Upper lobe of right lung (tissue), 1 donor: ENCODE results near the gene TMEM59. TPM values are rescaled to one million over a fixed set of nuclear protein-coding genes. Genes with fewer than 3 reads are reported as not detected.
"Not testable (repeated sequence)": the region's sequence is repeated elsewhere in the genome, so short reads cannot be mapped to it uniquely, and the experiment has no call there.

Experiments
- ATAC-seq: fragments of 200-7000 bp; cut with Tn5 transposase; one replicate; pipeline ENCODE4 v1.9.1; 2020; ENCODE audit warnings: mild to moderate bottlenecking, moderate library complexity
- DNase-seq: peaks from one replicate; pipeline ENCODE4 v3.0.0-alpha.2; 2020
- H3K27ac ChIP-seq: fragments of 200-600 bp; one replicate; pipeline ENCODE4 v1.8.0; 2022
- H3K27me3 ChIP-seq: fragments of 200-600 bp; one replicate; pipeline ENCODE4 v1.8.0; 2022; ENCODE audit warnings: mild to moderate bottlenecking
- H3K36me3 ChIP-seq: fragments of 200-600 bp; one replicate; pipeline ENCODE4 v1.8.0; 2022
- H3K4me1 ChIP-seq: fragments of 200-600 bp; one replicate; pipeline ENCODE4 v1.8.0; 2022
- H3K4me3 ChIP-seq: fragments of 200-600 bp; one replicate; pipeline ENCODE4 v1.8.0; 2022; ENCODE audit warnings: mild to moderate bottlenecking
- H3K9me3 ChIP-seq: fragments of 200-600 bp; one replicate; pipeline ENCODE4 v1.8.0; 2022
- intact Hi-C: fragments of 100-400 bp; cut with DNase I; formaldehyde crosslinking; loops from one replicate; pipeline ENCODE4 v1.11.0; 2022
- total RNA-seq: library from RNA; stranded (reverse); fragmentation: NEBNext Ultra II Directional; extraction: Animal tissue kit (Norgen Biotek cat#: 25700); gene quantifications from one replicate; pipeline ENCODE4 v1.2.1, GENCODE V29; 2021
- TF ChIP-seq, protein P1 (sequence below): fragments of 200-600 bp; IDR thresholded peaks from one replicate; pipeline ENCODE4 v1.8.0; 2022; ENCODE audit warnings: antibody characterized with exemption
- donor health status: DM: no; HTN: yes; CAD: no; lungs with severe emphysema.

TMEM59 gene
- total RNA-seq, 1 donor from 2014 or later: 440 TPM

GRCh38 chr1:54037476-54037875, 15.5 kb downstream of the TMEM59 start:
- peaks cover 100% of the 10 kb centered on the region for H3K36me3 ChIP-seq
- TF ChIP-seq, protein P1, sequence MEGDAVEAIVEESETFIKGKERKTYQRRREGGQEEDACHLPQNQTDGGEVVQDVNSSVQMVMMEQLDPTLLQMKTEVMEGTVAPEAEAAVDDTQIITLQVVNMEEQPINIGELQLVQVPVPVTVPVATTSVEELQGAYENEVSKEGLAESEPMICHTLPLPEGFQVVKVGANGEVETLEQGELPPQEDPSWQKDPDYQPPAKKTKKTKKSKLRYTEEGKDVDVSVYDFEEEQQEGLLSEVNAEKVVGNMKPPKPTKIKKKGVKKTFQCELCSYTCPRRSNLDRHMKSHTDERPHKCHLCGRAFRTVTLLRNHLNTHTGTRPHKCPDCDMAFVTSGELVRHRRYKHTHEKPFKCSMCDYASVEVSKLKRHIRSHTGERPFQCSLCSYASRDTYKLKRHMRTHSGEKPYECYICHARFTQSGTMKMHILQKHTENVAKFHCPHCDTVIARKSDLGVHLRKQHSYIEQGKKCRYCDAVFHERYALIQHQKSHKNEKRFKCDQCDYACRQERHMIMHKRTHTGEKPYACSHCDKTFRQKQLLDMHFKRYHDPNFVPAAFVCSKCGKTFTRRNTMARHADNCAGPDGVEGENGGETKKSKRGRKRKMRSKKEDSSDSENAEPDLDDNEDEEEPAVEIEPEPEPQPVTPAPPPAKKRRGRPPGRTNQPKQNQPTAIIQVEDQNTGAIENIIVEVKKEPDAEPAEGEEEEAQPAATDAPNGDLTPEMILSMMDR: no peak
- no peaks in the 10 kb centered on the region for H3K4me1 ChIP-seq
- no peaks in the 10 kb centered on the region for H3K27me3 ChIP-seq
- ATAC-seq (no peak), DNase-seq (no peak)
- intact Hi-C loops: no loop called here
- no peak overlapping the region for H3K27ac ChIP-seq
- no peak overlapping the region for H3K4me3 ChIP-seq
- H3K9me3 ChIP-seq: no peaks in the 10 kb centered on the region

DNA sequence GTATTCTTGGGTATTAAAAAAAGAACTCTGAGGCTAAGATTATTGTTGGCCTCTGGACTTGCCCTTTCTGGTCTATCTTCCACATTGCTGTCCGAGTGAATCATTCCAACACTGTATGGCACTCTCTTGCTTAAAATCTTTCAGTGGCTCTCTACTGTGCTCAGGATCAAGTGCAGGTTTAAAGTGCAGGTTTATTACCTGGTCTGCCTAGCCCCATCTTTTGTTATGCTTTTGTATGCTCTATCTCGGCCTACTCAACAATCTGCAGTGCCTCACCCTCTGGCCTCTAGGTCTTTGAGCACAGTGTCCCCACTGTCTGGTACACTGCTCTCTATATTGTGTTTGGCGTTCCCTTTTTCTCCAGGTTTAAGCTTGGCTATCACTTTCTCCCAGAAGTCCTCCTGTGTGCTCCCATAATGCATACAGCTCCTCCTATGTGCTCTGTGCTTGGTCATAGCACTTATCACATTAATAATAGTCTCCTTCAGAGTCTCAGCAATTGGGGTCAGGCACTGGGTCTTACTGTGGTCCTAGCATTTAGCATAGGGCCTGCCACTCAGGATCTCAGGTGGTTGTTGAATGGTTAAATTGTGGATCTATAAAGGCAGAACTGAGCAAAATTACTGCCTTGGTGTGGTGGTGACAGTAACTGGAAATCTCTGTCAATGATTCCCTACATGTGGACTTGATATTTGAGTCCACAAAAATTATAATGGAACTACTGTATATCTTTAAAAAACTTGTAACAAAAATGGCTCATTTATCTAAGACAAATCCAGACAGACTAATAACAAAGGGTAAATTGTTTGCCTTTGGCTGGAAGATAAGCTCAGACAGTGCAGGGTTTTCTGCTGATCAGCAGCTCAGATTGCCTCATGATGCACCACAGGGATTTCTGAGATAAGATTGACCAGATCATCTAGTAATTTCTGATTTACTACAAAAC, 24.4 kb downstream of the TMEM59 start:
- DNase-seq: no peak
- intact Hi-C loops: no loop called here
- no peaks in the 10 kb centered on the region for H3K4me1 ChIP-seq
- H3K9me3 ChIP-seq: no peaks in the 10 kb centered on the region
- H3K4me3 ChIP-seq: no peak overlapping the region
- no peak overlapping the region for H3K27ac ChIP-seq
- H3K36me3 ChIP-seq: peaks cover 35% of the 10 kb centered on the region
- H3K27me3 ChIP-seq: no peaks in the 10 kb centered on the region
- TF ChIP-seq, protein P1: no peak
- ATAC-seq: no peak

GRCh38 chr1:54027848-54028247, 25.2 kb downstream of the TMEM59 start:
- intact Hi-C loops: no loop called here
- TF ChIP-seq, protein P1: no peak
- Histone ChIP-seq H3K9me3 (no peaks in the 10 kb centered on the region), H3K27me3 (no peaks in the 10 kb centered on the region), H3K27ac (no peak overlapping the region), H3K36me3 (peaks cover 27% of the 10 kb centered on the region), H3K4me1 (no peaks in the 10 kb centered on the region), H3K4me3 (no peak overlapping the region)
- ATAC-seq: no peak
- no peak for DNase-seq

GRCh38 chr1:54024811-54025210, 28.2 kb downstream of the TMEM59 start:
- H3K4me1 ChIP-seq, H3K27ac ChIP-seq, ATAC-seq, H3K36me3 ChIP-seq, H3K9me3 ChIP-seq, intact Hi-C loops, DNase-seq, H3K4me3 ChIP-seq, H3K27me3 ChIP-seq: not testable (repeated sequence)

DNA sequence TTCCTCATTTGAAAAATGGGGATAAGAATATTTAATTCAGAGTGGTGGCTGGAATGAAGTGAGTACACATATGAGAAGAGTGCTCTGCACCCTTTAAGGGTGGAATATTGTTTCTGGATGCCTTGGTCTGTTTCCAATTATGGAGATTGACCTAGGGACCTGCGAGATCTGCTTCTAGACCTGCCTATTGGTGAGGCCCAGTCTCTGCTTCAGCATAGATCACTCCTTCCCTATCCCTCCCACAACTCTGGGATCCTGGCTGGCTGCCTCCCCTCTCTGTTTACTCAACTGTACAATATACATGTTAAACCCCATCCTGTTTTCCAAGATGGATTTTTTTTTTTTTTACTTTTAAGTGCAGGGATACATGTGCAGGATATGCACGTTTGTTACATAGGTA, 28.6 kb downstream of the TMEM59 start:
- Histone ChIP-seq H3K27ac (no peak overlapping the region), H3K27me3 (no peaks in the 10 kb centered on the region), H3K9me3 (no peaks in the 10 kb centered on the region), H3K36me3 (no peaks in the 10 kb centered on the region), H3K4me3 (no peak overlapping the region), H3K4me1 (no peaks in the 10 kb centered on the region)
- TF ChIP-seq, protein P1: no peak
- ATAC-seq (no peak), DNase-seq (no peak)
- intact Hi-C loops: no loop called here

DNA sequence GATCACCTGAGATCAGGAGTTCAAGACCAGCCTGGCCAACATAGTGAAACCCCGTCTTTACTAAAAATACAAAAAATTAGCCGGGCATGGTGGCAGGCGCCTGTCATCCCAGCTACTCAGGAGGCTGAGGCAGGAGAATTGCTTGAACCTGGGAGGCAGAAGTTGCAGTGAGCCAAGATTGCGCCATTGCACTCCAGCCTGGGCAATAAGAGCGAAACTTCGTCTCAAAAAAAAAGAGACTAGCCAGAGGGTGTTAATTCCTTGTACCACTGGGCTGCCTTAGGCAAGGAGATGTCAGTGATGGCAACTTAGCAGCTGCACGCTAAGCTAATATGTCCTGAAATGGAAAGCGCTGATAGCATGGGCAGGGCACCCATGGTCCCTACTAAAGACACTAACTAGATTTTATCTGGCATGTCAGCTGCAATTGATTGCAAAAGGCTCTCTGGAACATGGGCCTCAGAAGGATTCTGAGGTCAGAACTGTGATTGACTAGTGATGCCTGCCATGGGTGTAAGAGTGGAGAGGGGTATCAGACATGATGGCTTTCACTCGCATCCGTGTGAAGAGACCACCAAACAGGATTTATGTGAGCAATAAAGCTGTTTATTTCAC, 33.3 kb downstream of the TMEM59 start:
- H3K9me3 ChIP-seq, H3K27ac ChIP-seq, H3K4me1 ChIP-seq, DNase-seq, intact Hi-C loops, H3K4me3 ChIP-seq, H3K36me3 ChIP-seq, ATAC-seq, H3K27me3 ChIP-seq: not testable (repeated sequence)
